HG03066 (cell line): ENCODE results near the gene RPS6KA1.

ENCODE experiments used
- ATAC-seq: cut with Tn5 transposase; IDR thresholded peaks from one replicate; pipeline ENCODE4 v1.9.1; 2021; ENCODE audit warnings: low read depth; ENCODE audit not compliant: unreplicated experiment

The RPS6KA1 gene

DNA sequence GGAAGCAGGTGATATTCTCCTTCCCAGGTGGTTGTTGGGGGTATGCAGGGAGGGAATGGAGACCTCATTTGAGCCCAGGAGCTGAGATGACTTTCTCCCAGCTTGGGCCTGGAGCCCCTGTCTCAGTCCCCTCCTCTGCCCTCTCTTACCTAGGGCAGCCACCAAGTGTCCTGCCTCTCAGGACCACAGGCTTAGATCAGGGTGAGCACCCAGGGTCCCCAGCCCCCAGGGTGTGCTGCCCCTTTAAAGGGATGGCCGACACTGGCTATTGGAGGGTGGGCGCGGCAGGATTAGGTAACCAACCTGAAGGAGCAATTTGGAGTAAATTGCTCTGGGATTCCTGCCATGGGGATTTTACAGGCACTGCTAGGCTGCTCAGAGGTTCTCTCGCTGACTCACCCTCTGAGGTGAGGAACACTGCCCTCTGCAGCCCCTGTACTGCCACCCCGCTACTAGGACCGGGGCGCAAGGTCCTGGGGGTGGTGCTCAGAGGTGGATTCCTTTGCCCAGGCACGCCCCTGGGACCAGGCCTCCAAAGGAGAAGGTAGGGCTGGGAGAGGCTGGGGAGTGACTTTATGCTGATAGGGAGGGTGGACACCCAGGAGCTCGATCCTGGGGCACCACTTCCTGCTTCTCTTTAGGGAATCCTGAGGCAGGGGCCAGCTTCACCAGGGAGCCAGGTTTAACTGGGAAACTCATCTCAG, 1.5 kb downstream of the RPS6KA1 start:
- ATAC-seq: no peak

- no peak for ATAC-seq
Measured at GRCh38 chr1:26531651-26532131, 2.1 kb downstream of the RPS6KA1 start.

GRCh38 chr1:26533951-26534509, 4.5 kb downstream of the RPS6KA1 start:
- no peak for ATAC-seq

DNA sequence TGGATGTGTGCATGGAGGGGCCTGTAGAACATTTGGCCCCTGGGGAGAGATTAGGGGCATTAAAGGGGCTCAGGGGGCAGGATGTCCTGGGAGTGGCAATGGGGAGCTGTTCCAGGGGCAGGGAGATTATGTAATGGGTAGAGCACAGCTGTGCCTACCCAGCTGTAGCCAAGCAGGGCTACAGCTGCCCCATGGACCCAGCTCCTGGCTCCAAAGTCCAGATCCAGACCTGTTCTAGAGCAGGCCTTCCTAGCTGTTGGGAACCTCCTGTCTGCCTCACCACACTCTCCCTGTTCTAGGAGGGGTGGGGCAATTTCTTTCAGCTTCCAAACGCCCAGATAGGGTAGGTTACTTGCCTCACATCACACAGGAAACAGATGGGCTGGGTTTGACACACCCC, 5.6 kb downstream of the RPS6KA1 start:
- no peak for ATAC-seq

DNA sequence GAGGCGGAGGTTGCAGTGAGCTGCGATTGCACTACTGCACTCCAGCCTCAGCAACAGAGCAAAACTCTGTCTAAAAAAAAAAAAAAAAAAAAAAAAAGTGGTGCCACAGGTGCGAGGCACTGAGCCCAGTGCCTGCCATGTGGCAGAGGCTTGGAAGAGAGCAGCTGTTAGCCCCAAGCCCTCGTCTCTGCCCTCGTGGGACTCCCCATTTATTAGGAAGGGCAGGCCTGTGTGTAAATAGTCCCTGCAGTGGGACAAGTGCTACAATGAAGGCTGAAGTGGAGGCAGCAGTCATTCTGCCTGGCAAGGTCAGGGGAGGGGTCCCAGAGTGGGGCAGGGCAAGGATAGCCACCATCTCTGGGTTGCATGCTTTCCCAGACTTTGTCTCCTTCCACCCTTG, 6.5 kb downstream of the RPS6KA1 start:
- no peak for ATAC-seq

- ATAC-seq: no peak
Measured at GRCh38 chr1:26536521-26536920, 7.0 kb downstream of the RPS6KA1 start.

GRCh38 chr1:26537951-26538352, 8.4 kb downstream of the RPS6KA1 start:
- no peak for ATAC-seq

- ATAC-seq: no peak
Measured at GRCh38 chr1:26538480-26539412, 9.2 kb downstream of the RPS6KA1 start.

GRCh38 chr1:26539722-26540121, 10.2 kb downstream of the RPS6KA1 start:
- ATAC-seq: no peak

GRCh38 chr1:26540351-26540750, 10.8 kb downstream of the RPS6KA1 start:
- no peak for ATAC-seq

- no peak for ATAC-seq
Measured at GRCh38 chr1:26541431-26541815, 11.9 kb downstream of the RPS6KA1 start.

DNA sequence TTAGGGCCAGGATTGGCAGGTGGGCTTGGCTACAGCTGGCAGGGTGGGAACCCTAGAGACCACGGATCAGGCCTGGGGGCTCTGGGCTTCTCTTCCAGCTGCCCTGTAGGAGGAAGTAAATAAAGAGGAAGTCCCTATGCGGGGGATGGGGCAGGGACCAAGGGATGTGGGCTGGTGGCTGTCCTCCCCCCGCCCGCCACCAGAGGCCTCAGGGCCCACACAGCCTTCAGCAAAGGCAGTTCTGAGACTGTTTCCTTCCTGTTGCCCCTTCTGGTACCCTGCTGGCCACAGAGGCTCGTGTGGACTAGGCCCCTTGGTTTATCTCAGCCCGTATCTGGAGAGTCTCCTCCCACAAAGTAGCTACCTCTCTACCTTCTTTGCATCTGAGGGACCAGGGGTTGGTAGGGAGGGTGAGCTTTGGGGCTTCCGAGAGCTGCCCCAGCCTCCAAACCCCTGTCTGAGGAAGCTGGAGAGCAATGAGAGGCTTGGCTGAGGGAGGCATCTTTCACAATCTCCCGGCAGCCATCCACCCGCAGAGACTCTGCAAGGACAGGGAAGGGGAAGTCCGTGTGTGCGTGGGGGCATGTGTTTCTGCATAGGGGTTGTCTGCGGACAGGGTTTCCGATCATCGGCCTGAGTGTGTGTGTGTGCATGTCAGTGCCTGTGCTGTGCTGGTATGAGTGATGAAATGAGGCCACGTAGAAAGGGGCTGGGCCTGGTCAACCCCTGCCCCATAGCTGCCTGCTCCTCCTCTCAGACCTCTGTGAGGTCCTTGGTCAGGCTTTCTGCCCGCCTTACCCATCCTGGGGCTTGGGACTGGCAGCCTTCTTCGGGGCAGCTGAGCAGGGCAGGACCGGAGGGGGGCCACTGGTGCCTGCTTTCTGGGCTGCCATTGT, 12.5 kb downstream of the RPS6KA1 start:
- peak; percentile 52 for ATAC-seq

DNA sequence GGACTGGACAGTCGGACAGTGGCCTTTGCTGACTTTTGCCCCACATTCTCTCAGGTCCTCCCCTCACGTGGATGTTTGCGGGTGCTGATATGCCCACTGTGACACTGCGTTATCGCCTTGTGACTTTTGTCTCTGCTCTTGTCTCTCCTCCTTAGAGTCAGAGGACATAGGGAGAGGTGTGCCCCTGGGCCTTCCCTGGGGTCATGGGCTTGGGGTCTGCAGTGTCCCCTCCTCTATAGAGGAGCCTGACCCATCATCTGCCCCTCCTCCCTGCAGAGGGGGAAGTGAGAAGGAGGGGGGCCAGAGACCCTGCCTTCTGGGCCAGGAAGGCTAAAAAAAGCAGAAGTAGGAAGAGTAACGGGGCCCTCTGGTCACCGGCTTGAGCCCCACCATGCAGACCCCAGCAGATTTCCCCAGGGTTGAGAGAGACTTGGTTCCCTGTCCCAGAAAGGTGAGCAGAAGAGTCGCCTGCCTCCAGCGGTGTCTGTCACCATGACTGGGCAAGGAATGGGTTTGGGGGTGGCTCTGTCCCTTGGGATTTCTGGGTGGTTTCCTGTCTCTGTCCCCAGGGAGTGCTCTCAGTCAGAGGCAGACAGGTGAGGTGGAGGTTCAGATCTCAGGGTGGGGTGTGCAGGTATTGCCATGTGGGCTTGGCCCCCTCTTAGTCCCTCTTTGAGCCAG, 13.3 kb downstream of the RPS6KA1 start:
- ATAC-seq: no peak

- no peak for ATAC-seq
Measured at GRCh38 chr1:26543462-26543861, 13.9 kb downstream of the RPS6KA1 start.

DNA sequence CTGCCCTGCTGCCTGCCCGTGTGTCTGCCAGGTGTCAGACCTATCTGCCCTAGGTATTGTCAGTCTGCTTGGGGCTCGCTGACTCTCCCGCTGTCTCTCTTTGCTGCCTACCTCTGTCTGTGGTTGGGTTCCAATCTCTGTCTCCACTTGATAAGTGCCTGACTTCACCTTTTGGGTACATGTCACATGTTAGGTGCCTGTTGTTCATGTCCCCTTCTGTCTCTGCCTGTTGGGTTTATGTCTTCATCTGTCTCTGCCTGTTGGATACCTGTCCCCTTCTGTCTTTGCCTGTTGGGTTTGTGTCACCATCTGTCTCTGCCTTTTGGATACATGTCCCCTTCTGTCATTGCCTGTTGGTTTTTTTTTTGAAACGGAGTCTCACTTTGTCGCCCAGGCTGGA, 14.6 kb downstream of the RPS6KA1 start:
- ATAC-seq: no peak

GRCh38 chr1:26545969-26546323, 16.4 kb downstream of the RPS6KA1 start:
- ATAC-seq: no peak

DNA sequence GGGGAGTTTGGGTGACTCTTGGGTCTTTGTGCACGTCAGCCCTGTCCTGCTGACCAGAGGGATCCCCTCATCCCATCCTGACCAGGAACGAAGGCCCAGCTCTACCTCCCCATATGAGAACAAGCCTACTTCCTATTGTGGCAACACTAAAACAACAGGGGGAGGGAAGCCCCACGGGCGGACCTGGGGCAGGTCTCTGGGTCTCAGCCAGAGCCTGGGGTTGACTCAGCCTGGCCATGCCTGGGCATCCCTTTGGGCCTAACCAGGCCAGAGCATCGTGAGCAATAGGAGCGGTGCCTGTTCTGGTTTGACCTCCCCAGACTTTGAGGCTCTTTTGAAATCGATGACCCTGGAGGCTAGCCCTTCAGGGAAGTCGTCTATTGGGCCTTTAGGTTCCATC, 16.8 kb downstream of the RPS6KA1 start:
- ATAC-seq: no peak

DNA sequence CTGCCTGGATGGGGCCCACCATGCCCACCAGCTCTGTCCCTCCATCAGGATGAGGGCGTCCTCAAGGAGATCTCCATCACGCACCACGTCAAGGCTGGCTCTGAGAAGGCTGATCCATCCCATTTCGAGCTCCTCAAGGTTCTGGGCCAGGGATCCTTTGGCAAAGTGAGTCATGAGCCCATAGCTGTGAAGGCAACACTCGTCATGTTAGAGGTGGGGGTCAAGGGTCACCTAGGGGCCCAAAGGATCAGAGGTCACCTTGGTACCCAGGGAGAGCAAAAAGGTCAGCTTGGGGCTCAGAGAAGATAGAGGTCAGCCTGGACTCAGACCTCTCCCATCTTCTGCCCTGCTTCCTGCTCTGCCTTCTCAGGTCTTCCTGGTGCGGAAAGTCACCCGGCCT, 17.3 kb downstream of the RPS6KA1 start:
- no peak for ATAC-seq

GRCh38 chr1:26548841-26549240, 19.3 kb downstream of the RPS6KA1 start:
- ATAC-seq: no peak

- no peak for ATAC-seq
Measured at GRCh38 chr1:26550946-26551345, 21.4 kb downstream of the RPS6KA1 start.
